A673 (cell line): Measurements from ENCODE around the gene FRY. TPM values are rescaled to one million over a fixed set of nuclear protein-coding genes. Genes with fewer than 3 reads are reported as not detected.

ENCODE experiments used
- BruUV-seq: library from RNA; stranded (reverse); fragments of 400-500 nt; replicated peaks from 2 replicates; lab custom pipeline; 2021; lab: Mats Ljungman, UMichigan
- CTCF ChIA-PET: fragments of 300-600 bp; sonication (Branson Sonifier 250); formaldehyde crosslinking; loops from one replicate; lab custom pipeline; 2022; ENCODE audit warnings: antibody characterized with exemption; lab: Charles Lee
- POLR2A ChIA-PET: fragments of 300-600 bp; sonication (Branson Sonifier 250); formaldehyde crosslinking; loops from one replicate; lab custom pipeline; 2022; ENCODE audit warnings: antibody characterized with exemption; ENCODE audit not compliant: low non-redundant PET; lab: Charles Lee
- DNase-seq: peaks from one replicate; pipeline ENCODE4 v3.0.0-alpha.2; 2015; ENCODE audit warnings: low spot score
- H3K27ac ChIP-seq: fragments of 200-600 bp; sonication (generic); 2 replicates; pipeline ENCODE4 v1.5.1; 2016; ENCODE audit warnings: mixed run types, low read depth, mild to moderate bottlenecking, mixed read lengths, antibody characterized with exemption, low read length; ENCODE audit not compliant: poor library complexity, severe bottlenecking
- H3K27me3 ChIP-seq: fragments of 200-600 bp; sonication (generic); replicated peaks from 2 replicates; pipeline ENCODE4 v1.6.1; 2017; ENCODE audit warnings: mixed run types, low read depth, mild to moderate bottlenecking, mixed read lengths, antibody characterized with exemption, low read length; ENCODE audit not compliant: insufficient read depth, poor library complexity
- H3K36me3 ChIP-seq: fragments of 200-600 bp; sonication (generic); 2 replicates; pipeline ENCODE4 v1.6.1; 2016; ENCODE audit warnings: mixed run types, mild to moderate bottlenecking, mixed read lengths, antibody characterized with exemption, low read length; ENCODE audit not compliant: insufficient read depth, poor library complexity, severe bottlenecking
- H3K4me1 ChIP-seq: fragments of 200-600 bp; sonication (generic); 2 replicates; pipeline ENCODE4 v1.6.1; 2017; ENCODE audit warnings: mixed run types, mild to moderate bottlenecking, mixed read lengths, antibody characterized with exemption, low read length; ENCODE audit not compliant: insufficient read depth, poor library complexity, severe bottlenecking
- H3K4me3 ChIP-seq: fragments of 200-600 bp; sonication (generic); 2 replicates; pipeline ENCODE4 v1.5.1; 2016; ENCODE audit warnings: low read depth, mixed run types, mild to moderate bottlenecking, mixed read lengths, low read length; ENCODE audit not compliant: poor library complexity, severe bottlenecking
- H3K9me3 ChIP-seq: fragments of 200-600 bp; sonication (generic); 2 replicates; pipeline ENCODE4 v1.6.1; 2016; ENCODE audit warnings: mixed run types, low read depth, mild to moderate bottlenecking, mixed read lengths, antibody characterized with exemption, low read length; ENCODE audit not compliant: poor library complexity, severe bottlenecking
- CTCF ChIP-seq: fragments of 300-800, 200-600 bp; sonication (generic); conservative IDR thresholded peaks from 2 replicates; pipeline ENCODE4 v1.5.1; 2017; ENCODE audit warnings: low read depth, mild to moderate bottlenecking, antibody characterized with exemption, low read length, moderate library complexity, mixed read lengths
- EZH2 ChIP-seq: fragments of 200-600 bp; sonication (generic); IDR thresholded peaks from 2 replicates; pipeline ENCODE4 v1.6.1; 2017; ENCODE audit warnings: borderline replicate concordance, low read depth, mild to moderate bottlenecking, mixed read lengths, antibody characterized with exemption, low read length; ENCODE audit not compliant: poor library complexity, severe bottlenecking
- intact Hi-C: fragments of 100-400 bp; cut with micrococcal nuclease; formaldehyde crosslinking; loops from one replicate; pipeline ENCODE4 v1.10.0; 2022; ENCODE audit not compliant: unreplicated experiment
- total RNA-seq: library from RNA; stranded (reverse); gene quantifications from 2 replicates; pipeline ENCODE4 v1.2.3, GENCODE V29; 2021

FRY gene
- total RNA-seq, 1 experiment from 2014 or later = 0.58 TPM

DNA sequence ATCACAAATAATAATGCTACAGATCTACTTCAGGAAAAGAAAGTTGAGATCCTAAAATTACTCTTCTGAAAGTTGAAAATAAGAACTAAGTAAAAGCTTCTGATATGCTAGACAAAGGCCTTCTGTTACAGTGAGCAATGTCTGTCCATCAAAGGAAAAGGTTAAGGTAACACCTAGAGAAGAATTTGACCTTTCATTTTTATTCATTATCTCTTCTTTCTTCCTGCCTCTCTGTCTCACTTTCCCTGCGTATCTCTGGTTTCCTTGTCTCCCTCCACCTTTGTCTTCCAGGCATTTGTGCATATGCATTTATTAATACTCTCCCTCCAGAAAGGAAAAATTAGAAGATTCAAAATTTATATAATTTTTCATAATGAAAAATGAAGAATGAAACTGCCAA lies 234.6 kb downstream of the FRY start:
- POLR2A ChIA-PET = no interaction called here

GRCh38 chr13:32267836-32268439 lies 236.4 kb downstream of the FRY start:
- POLR2A ChIA-PET = no interaction called here
- no peak overlapping the region for H3K27ac ChIP-seq
- H3K36me3 ChIP-seq = no peaks in the 10 kb centered on the region
- intact Hi-C loops = no loop called here
- DNase-seq = no peak
- no peak overlapping the region for H3K4me3 ChIP-seq
- BruUV-seq = no TSS peak
- CTCF ChIA-PET = no interaction called here
- peak; percentile 33 for TF ChIP-seq CTCF
- TF ChIP-seq EZH2 = no peak
- H3K27me3 ChIP-seq = no peaks in the 10 kb centered on the region
- no peaks in the 10 kb centered on the region for H3K9me3 ChIP-seq
- no peaks in the 10 kb centered on the region for H3K4me1 ChIP-seq

More for the DNA sequence above, 234.6 kb downstream of the FRY start:
- TF ChIP-seq CTCF (no peak), EZH2 (no peak)
- Histone ChIP-seq H3K27me3 (no peaks in the 10 kb centered on the region), H3K4me1 (no peaks in the 10 kb centered on the region), H3K27ac (no peak overlapping the region), H3K4me3 (no peak overlapping the region), H3K9me3 (no peaks in the 10 kb centered on the region), H3K36me3 (no peaks in the 10 kb centered on the region)
- intact Hi-C loops = no loop called here
- no peak for DNase-seq
- CTCF ChIA-PET = no interaction called here
- no TSS peak for BruUV-seq

DNA sequence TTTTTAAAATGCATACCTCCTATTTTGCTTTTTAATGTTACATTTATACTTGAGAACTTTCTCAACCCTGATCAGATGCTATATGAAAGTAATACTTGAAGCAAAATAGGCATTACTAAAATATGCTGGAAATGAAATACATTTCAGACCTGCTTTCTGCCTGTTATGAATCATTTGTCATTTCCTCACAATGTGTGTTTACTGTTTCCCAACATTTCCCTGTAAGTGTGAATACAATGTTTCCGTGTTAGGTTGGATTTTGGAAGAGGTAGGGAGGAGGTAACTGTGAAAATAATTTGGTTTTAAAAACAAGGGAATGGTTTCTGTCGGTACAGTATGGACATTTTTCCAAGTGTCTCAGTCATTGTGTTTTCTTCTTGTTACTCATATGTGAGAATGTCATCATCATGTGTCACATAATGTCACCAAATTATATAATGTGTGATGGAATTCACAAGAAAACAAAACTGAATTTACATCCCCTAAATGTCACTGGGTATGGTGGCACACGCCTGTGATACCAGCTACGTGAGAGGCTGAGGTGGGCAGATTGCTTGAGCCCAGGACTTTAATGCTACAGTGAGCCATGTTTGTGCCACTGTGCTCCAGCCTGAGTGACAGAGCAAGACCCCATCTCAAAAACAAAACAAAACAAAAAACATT lies 240.6 kb downstream of the FRY start:
- no peak for TF ChIP-seq EZH2
- no peak for TF ChIP-seq CTCF

More for the DNA sequence above, 240.6 kb downstream of the FRY start:
- intact Hi-C loops = no loop called here
- ChIA-PET CTCF (no interaction called here), POLR2A (no interaction called here)
- Histone ChIP-seq H3K4me3 (no peak overlapping the region), H3K4me1 (no peaks in the 10 kb centered on the region), H3K9me3 (no peaks in the 10 kb centered on the region), H3K36me3 (no peaks in the 10 kb centered on the region), H3K27me3 (no peaks in the 10 kb centered on the region), H3K27ac (no peak overlapping the region)
- BruUV-seq = no TSS peak
- no peak for DNase-seq
